OCI-LY1 (cell line): Measurements from ENCODE around the gene SH3RF3.

ENCODE experiments used
- H2AFZ ChIP-seq: fragments of 200-600 bp; sonication (generic), shearing (Covaris generic); 2 replicates; pipeline ENCODE4 v1.6.0; 2014; ENCODE audit warnings: antibody characterized with exemption, mild to moderate bottlenecking, low read length
- H3F3A ChIP-seq: fragments of 200-600 bp; sonication (generic), shearing (Covaris generic); 2 replicates; pipeline ENCODE4 v1.6.0; 2014; ENCODE audit warnings: mild to moderate bottlenecking, antibody characterized with exemption, low read length, moderate library complexity; ENCODE audit not compliant: insufficient read depth
- H3K27ac ChIP-seq: fragments of 200-600 bp; sonication (generic); 2 replicates; pipeline ENCODE4 v1.5.1; 2014; ENCODE audit warnings: low read length, mixed run types, mild to moderate bottlenecking, low read depth; ENCODE audit not compliant: poor library complexity, severe bottlenecking
- H3K27me3 ChIP-seq: fragments of 200-600 bp; sonication (generic); 2 replicates; pipeline ENCODE4 v1.6.0; 2014; ENCODE audit warnings: antibody characterized with exemption, mild to moderate bottlenecking, low read length, moderate library complexity; ENCODE audit not compliant: insufficient read depth
- H3K36me3 ChIP-seq: fragments of 200-600 bp; sonication (generic); 2 replicates; pipeline ENCODE4 v1.6.1; 2014; ENCODE audit warnings: mild to moderate bottlenecking, antibody characterized with exemption, low read length, moderate library complexity, mixed read lengths; ENCODE audit not compliant: insufficient read depth
- H3K4me1 ChIP-seq: fragments of 200-600 bp; sonication (generic); 2 replicates; pipeline ENCODE4 v1.5.1; 2014; ENCODE audit warnings: mild to moderate bottlenecking, low read length, moderate library complexity; ENCODE audit not compliant: insufficient read depth, severe bottlenecking
- H3K4me2 ChIP-seq: fragments of 200-600 bp; sonication (generic), shearing (Covaris generic); 2 replicates; pipeline ENCODE4 v1.6.1; 2014; ENCODE audit warnings: low read length
- H3K4me3 ChIP-seq: fragments of 200-600 bp; sonication (generic); 2 replicates; pipeline ENCODE4 v1.5.1; 2014; ENCODE audit warnings: low read length, low read depth, mild to moderate bottlenecking, mixed read lengths; ENCODE audit not compliant: poor library complexity, severe bottlenecking
- H3K79me2 ChIP-seq: fragments of 200-600 bp; shearing (Covaris generic); 2 replicates; pipeline ENCODE4 v1.6.1; 2016; ENCODE audit warnings: mixed run types, low read length, mixed read lengths; ENCODE audit not compliant: insufficient read depth
- H3K9ac ChIP-seq: fragments of 200-600 bp; sonication (generic), shearing (Covaris generic); 2 replicates; pipeline ENCODE4 v1.6.1; 2014; ENCODE audit warnings: mild to moderate bottlenecking, low read length, mixed read lengths
- H3K9me2 ChIP-seq: fragments of 200-600 bp; sonication (generic), shearing (Covaris generic); 2 replicates; pipeline ENCODE4 v1.6.1; 2014; ENCODE audit warnings: low read depth, mild to moderate bottlenecking, low read length, mixed read lengths
- H3K9me3 ChIP-seq: fragments of 200-600 bp; shearing (Covaris generic); 2 replicates; pipeline ENCODE4 v1.6.1; 2014; ENCODE audit warnings: low read length, mixed read lengths
- H4K20me1 ChIP-seq: fragments of 200-600 bp; sonication (generic), shearing (Covaris generic); 2 replicates; pipeline ENCODE4 v1.6.0; 2016; ENCODE audit warnings: mild to moderate bottlenecking, low read length; ENCODE audit not compliant: insufficient read depth
- EZH2 ChIP-seq: fragments of 200-600 bp; sonication (generic), shearing (Covaris generic); IDR thresholded peaks from 2 replicates; pipeline ENCODE4 v1.8.0; 2017; ENCODE audit warnings: borderline replicate concordance, mixed run types, mild to moderate bottlenecking, antibody characterized with exemption, low read length, moderate library complexity, mixed read lengths
- TF ChIP-seq, protein P1 (sequence below): fragments of 200-600 bp; sonication (generic), shearing (Covaris generic); IDR thresholded peaks from 2 replicates; pipeline ENCODE4 v1.5.1; 2017; ENCODE audit warnings: mild to moderate bottlenecking, antibody characterized with exemption, low read length, moderate library complexity, mixed read lengths

The SH3RF3 gene

DNA sequence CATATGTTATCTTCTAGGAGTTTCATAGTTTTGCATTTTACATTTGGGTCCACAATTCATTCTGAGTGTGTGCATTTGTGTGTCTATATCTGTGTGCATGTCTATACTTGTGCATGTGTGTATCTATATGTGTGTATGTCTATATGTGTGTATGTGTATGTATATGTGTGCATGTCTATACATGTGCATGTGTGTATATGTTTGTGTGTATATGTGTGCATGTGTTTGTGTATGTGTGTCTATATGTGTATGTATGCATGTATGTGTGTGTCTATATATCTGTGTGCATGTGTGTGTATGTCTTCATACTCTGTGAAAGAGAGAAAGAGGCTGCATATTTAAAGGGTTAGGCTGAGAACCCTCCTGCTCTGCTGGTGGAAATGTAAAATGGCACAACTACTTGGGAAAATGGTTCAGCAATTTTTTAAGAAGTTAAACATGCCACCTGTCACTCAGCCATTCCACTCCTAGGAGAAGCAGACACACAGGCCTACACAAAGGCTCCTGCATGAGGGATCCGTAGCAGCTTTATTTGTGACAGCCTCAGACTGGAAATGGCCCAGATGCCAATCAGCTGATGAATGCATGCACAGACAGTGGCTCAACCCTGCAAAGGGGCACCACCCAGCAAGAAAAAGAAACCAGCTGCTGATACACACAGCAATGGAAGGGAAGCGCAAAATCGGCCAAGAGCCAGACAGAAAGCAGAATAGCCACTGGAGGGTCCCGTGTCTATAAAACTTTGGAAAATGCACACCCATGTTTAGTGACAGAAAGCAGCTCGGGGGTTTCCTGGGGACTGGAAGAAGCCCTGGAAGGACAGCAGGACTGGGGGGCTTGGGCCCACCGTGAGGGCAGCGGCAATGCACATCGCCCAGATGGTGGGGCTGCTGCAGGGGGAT lies 337.9 kb downstream of the SH3RF3 start:
- no peak overlapping the region for H3K4me3 ChIP-seq
- TF ChIP-seq, protein P1, sequence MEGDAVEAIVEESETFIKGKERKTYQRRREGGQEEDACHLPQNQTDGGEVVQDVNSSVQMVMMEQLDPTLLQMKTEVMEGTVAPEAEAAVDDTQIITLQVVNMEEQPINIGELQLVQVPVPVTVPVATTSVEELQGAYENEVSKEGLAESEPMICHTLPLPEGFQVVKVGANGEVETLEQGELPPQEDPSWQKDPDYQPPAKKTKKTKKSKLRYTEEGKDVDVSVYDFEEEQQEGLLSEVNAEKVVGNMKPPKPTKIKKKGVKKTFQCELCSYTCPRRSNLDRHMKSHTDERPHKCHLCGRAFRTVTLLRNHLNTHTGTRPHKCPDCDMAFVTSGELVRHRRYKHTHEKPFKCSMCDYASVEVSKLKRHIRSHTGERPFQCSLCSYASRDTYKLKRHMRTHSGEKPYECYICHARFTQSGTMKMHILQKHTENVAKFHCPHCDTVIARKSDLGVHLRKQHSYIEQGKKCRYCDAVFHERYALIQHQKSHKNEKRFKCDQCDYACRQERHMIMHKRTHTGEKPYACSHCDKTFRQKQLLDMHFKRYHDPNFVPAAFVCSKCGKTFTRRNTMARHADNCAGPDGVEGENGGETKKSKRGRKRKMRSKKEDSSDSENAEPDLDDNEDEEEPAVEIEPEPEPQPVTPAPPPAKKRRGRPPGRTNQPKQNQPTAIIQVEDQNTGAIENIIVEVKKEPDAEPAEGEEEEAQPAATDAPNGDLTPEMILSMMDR = no peak
- no peak for TF ChIP-seq EZH2
- no peak overlapping the region for H3K4me2 ChIP-seq
- H3F3A ChIP-seq = no peaks in the 10 kb centered on the region
- no peak overlapping the region for H2AFZ ChIP-seq
- no peak overlapping the region for H3K9ac ChIP-seq
- 0 out of 2 replicates have a peak, but pooled peaks cover 5% of the 10 kb centered on the region for H3K27me3 ChIP-seq
- no peak overlapping the region for H3K27ac ChIP-seq
- no peaks in the 10 kb centered on the region for H3K4me1 ChIP-seq
- H4K20me1 ChIP-seq = no peaks in the 10 kb centered on the region
- H3K79me2 ChIP-seq = no peaks in the 10 kb centered on the region
- no peaks in the 10 kb centered on the region for H3K9me2 ChIP-seq
- no peaks in the 10 kb centered on the region for H3K36me3 ChIP-seq
- no peaks in the 10 kb centered on the region for H3K9me3 ChIP-seq

DNA sequence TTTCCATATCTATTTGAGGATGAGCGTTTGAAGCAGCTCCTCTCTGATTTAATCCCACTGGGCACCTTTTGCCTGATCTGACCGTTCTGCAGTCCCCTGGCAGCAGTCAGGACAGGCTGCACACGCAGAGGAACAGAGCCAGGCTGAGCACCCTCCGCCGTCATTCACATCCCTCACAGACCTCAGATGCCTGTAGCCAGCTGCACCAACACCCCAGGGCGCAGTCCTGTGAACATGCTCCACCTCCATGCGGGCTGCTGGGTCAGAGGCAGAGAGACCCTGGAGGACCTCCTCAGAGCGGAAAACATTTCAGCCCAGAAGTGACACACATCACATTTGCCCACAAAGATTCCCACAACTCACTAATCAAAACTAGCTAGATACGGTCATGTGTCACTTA lies 338.7 kb downstream of the SH3RF3 start:
- Histone ChIP-seq H3K27ac (no peak overlapping the region), H3K9ac (no peak overlapping the region), H3K4me3 (no peak overlapping the region), H4K20me1 (no peaks in the 10 kb centered on the region), H3F3A (no peaks in the 10 kb centered on the region), H3K4me2 (no peak overlapping the region), H3K79me2 (no peaks in the 10 kb centered on the region), H2AFZ (no peak overlapping the region), H3K4me1 (no peaks in the 10 kb centered on the region), H3K9me2 (no peaks in the 10 kb centered on the region), H3K9me3 (no peaks in the 10 kb centered on the region), H3K36me3 (no peaks in the 10 kb centered on the region), H3K27me3 (0 out of 2 replicates have a peak, but pooled peaks cover 5% of the 10 kb centered on the region)
- TF ChIP-seq, protein P1 = no peak
- TF ChIP-seq EZH2 = no peak

DNA sequence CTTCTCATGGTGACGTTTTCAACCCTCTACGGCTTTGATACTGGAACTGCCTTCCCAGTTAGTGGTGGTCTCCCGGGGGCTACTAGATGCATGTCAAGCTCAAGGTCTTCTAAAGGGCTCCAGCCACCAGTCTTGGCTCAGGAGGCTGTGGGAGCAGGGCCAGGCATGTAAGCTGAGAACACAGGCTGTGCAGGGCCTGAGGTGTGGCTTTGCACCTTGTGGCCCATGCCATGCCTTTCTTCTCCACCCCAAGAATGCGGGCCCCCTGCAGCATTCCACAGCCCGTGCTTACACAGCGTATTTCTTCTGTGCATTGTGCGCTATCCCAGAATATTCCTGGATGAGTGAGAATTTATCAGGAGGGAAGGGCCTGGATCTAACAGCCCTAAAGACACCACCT lies 339.9 kb downstream of the SH3RF3 start:
- H3K9ac ChIP-seq = no peak overlapping the region
- TF ChIP-seq, protein P1 = no peak
- no peak overlapping the region for H3K27ac ChIP-seq
- no peaks in the 10 kb centered on the region for H3K9me2 ChIP-seq
- H3K9me3 ChIP-seq = no peaks in the 10 kb centered on the region
- no peak overlapping the region for H2AFZ ChIP-seq
- H3K27me3 ChIP-seq = 0 out of 2 replicates have a peak, but pooled peaks cover 5% of the 10 kb centered on the region
- no peaks in the 10 kb centered on the region for H3F3A ChIP-seq
- H3K79me2 ChIP-seq = no peaks in the 10 kb centered on the region
- no peaks in the 10 kb centered on the region for H4K20me1 ChIP-seq
- H3K4me3 ChIP-seq = no peak overlapping the region
- no peaks in the 10 kb centered on the region for H3K36me3 ChIP-seq
- no peak overlapping the region for H3K4me2 ChIP-seq
- no peaks in the 10 kb centered on the region for H3K4me1 ChIP-seq
